ENCODE results near the gene MGLL. TPM values are rescaled to one million over a fixed set of nuclear protein-coding genes. Genes with fewer than 3 reads are reported as not detected.
"Not testable (repeated sequence)": the region's sequence is repeated elsewhere in the genome, so short reads cannot be mapped to it uniquely, and the experiment has no call there.

MGLL gene
- total RNA-seq, 2 donors from 2014 or later = 123 to 200 TPM

- H3K4me1 ChIP-seq = no peaks in the 10 kb centered on the region
- no peaks in the 10 kb centered on the region for H3K36me3 ChIP-seq
- no peak overlapping the region for H3K27ac ChIP-seq
- no peaks in the 10 kb centered on the region for H3K9me3 ChIP-seq
- no peak overlapping the region for H3K4me3 ChIP-seq
- no peak overlapping the region for H3K9ac ChIP-seq (ENCODE audit: low read depth in 2 of 2, low read length in 2 of 2)
- H3K27me3 ChIP-seq = no peaks in the 10 kb centered on the region
- DNase-seq = no peak
- no peak for TF ChIP-seq CTCF (IDR thresholded peaks at IDR 0.05)
- intact Hi-C loops (cut with DNase I) = no loop called here
Observed at GRCh38 chr3:127687228-127687737, 135.0 kb downstream of the MGLL start.

DNA sequence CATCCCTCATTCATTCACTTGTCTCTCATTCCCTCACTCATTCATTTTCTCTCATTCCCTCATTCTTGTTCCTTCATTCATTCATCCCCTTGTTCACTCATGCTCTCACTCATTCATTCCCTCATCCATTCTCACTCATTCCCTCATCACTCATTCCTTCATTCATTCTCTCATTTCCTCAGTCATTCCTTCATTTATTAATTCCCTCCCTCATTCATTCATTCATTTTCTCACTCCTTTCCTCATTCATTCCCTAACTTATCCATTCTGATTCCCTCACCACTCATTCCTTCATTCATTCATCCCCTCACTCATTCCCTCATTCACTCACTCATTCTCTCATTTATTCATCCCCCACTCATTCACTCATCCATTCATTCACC, 135.8 kb downstream of the MGLL start:
- no peak for DNase-seq
- no peak overlapping the region for H3K27ac ChIP-seq
- TF ChIP-seq CTCF (IDR thresholded peaks at IDR 0.05) = no peak
- no peak overlapping the region for H3K4me3 ChIP-seq
- no peaks in the 10 kb centered on the region for H3K27me3 ChIP-seq
- intact Hi-C loops (cut with DNase I) = no loop called here
- H3K9ac ChIP-seq (ENCODE audit: low read depth in 2 of 2, low read length in 2 of 2) = no peak overlapping the region
- no peaks in the 10 kb centered on the region for H3K36me3 ChIP-seq
- no peaks in the 10 kb centered on the region for H3K9me3 ChIP-seq
- no peaks in the 10 kb centered on the region for H3K4me1 ChIP-seq

DNA sequence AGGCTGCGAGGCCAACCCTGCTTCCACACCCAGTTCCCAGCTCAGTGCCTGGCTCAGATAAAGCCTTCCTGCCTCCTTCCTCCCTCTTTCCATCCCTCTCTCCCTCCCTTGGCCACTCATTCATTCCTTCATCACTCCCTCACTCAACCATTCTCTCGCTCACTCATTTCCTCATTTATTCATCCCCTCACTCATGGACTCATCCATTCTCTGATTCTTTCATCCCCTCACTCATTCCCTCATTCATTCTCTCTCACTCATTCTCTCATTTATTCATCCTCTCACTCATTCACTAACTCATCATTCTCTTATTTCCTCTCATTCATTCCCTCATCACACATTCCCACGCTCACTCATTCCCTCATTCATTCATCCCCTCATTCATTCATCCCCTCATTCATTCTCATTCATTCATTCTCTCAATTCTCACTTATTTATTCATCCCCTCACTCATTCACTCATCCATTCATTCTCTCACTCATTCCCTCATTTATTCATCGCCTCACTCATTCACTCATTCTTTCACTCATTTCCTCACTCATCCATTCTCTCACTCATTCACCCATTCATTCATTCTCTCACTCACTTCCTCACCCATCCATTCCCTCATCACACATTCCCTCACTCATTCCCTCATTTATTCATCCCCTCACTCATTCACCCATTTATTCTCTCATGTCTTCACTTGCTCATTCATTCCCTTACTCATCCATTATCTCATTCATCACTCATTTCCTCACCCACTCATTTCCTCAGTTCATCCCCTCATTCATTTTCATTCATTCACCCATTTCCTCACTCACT, 136.4 kb downstream of the MGLL start:
- no peak overlapping the region for H3K4me3 ChIP-seq
- no peaks in the 10 kb centered on the region for H3K36me3 ChIP-seq
- intact Hi-C loops (cut with DNase I) = no loop called here
- H3K27ac ChIP-seq = no peak overlapping the region
- no peak for TF ChIP-seq CTCF (IDR thresholded peaks at IDR 0.05)
- no peak for DNase-seq
- H3K9ac ChIP-seq (ENCODE audit: low read depth in 2 of 2, low read length in 2 of 2) = no peak overlapping the region
- H3K27me3 ChIP-seq = no peaks in the 10 kb centered on the region
- H3K9me3 ChIP-seq = no peaks in the 10 kb centered on the region
- no peaks in the 10 kb centered on the region for H3K4me1 ChIP-seq

GRCh38 chr3:127684871-127685707, 137.2 kb downstream of the MGLL start:
- no peak overlapping the region for H3K27ac ChIP-seq
- no peaks in the 10 kb centered on the region for H3K36me3 ChIP-seq
- intact Hi-C loops (cut with DNase I) = no loop called here
- TF ChIP-seq CTCF (IDR thresholded peaks at IDR 0.05) = no peak
- H3K4me1 ChIP-seq = no peaks in the 10 kb centered on the region
- no peak overlapping the region for H3K4me3 ChIP-seq
- H3K9ac ChIP-seq (ENCODE audit: low read depth in 2 of 2, low read length in 2 of 2) = no peak overlapping the region
- H3K27me3 ChIP-seq = no peaks in the 10 kb centered on the region
- no peak for DNase-seq
- no peaks in the 10 kb centered on the region for H3K9me3 ChIP-seq

DNA sequence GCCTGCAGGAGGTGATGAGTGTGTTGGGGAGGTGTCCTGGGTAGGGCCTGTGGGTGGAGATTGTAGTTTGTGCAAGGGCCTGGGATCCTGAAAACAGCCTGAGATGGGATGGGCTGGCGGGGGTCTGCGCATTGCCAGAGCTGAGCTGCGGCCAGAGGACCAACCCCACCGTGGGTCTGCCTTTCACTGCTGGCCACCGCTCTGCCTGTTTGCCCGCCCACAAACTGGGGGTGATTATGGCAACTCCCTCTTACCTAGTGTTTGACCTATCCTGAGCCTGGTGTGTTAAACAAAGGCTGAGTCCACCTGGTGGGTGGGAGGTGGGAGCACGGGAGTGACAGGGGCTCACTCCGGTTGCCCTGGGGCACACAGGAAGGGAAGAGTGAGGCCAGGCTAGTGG, 139.8 kb downstream of the MGLL start:
- DNase-seq = no peak
- no peak overlapping the region for H3K4me3 ChIP-seq
- H3K4me1 ChIP-seq = no peaks in the 10 kb centered on the region
- intact Hi-C loops (cut with DNase I) = no loop called here
- H3K27me3 ChIP-seq = no peaks in the 10 kb centered on the region
- no peaks in the 10 kb centered on the region for H3K36me3 ChIP-seq
- no peaks in the 10 kb centered on the region for H3K9me3 ChIP-seq
- no peak overlapping the region for H3K9ac ChIP-seq (ENCODE audit: low read depth in 2 of 2, low read length in 2 of 2)
- H3K27ac ChIP-seq = no peak overlapping the region
- TF ChIP-seq CTCF (IDR thresholded peaks at IDR 0.05) = no peak

GRCh38 chr3:127682175-127682554, 140.2 kb downstream of the MGLL start:
- H3K36me3 ChIP-seq; H3K27me3 ChIP-seq; H3K9ac ChIP-seq (ENCODE audit: low read depth in 2 of 2, low read length in 2 of 2); intact Hi-C loops (cut with DNase I); H3K27ac ChIP-seq; DNase-seq; H3K4me1 ChIP-seq; H3K4me3 ChIP-seq; H3K9me3 ChIP-seq: not testable (repeated sequence)
